ENCODE data around the gene MMP20. TPM values are rescaled to one million over a fixed set of nuclear protein-coding genes. Genes with fewer than 3 reads are reported as not detected.

Gene MMP20
- total RNA-seq, 3 donors from 2014 or later: 0.59 TPM; not detected in 2

DNA sequence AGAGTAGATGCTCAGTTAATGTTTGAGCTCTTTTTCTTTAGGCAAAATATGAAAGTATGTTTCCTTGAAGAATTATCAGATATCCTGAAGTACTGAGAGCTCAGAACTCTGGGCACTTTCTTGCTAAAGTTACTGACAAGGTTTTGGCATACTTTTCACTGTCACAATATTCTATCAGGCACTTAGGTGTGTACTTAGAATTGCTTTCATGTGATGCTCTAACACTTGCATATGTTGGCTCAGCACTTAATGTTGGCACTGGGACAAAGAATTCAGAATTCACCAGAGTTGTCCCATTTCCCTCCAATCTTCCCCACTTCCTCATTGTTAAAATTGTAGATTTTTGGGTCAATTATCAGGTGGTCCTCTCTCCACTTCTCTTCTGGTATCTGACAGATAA, 5.0 kb downstream of the MMP20 start:
- Histone ChIP-seq H3K4me1 (no peaks in the 10 kb centered on the region), H3K4me3 (no peak overlapping the region), H3K9me3 (no peaks in the 10 kb centered on the region), H3K27me3 (no peaks in the 10 kb centered on the region), H3K36me3 (no peaks in the 10 kb centered on the region), H3K27ac (no peak overlapping the region)
- no peak for DNase-seq (ENCODE audit: low spot score in 2 of 2)
- TF ChIP-seq POLR2A (IDR thresholded peaks at IDR 0.05): no peak
- TF ChIP-seq POLR2AphosphoS5 (IDR thresholded peaks at IDR 0.05): no peak
- TF ChIP-seq, protein P1, sequence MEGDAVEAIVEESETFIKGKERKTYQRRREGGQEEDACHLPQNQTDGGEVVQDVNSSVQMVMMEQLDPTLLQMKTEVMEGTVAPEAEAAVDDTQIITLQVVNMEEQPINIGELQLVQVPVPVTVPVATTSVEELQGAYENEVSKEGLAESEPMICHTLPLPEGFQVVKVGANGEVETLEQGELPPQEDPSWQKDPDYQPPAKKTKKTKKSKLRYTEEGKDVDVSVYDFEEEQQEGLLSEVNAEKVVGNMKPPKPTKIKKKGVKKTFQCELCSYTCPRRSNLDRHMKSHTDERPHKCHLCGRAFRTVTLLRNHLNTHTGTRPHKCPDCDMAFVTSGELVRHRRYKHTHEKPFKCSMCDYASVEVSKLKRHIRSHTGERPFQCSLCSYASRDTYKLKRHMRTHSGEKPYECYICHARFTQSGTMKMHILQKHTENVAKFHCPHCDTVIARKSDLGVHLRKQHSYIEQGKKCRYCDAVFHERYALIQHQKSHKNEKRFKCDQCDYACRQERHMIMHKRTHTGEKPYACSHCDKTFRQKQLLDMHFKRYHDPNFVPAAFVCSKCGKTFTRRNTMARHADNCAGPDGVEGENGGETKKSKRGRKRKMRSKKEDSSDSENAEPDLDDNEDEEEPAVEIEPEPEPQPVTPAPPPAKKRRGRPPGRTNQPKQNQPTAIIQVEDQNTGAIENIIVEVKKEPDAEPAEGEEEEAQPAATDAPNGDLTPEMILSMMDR (IDR thresholded peaks at IDR 0.05): no peak
- intact Hi-C loops (cut with DNase I; ENCODE audit: low total_unique reads): no loop called here

DNA sequence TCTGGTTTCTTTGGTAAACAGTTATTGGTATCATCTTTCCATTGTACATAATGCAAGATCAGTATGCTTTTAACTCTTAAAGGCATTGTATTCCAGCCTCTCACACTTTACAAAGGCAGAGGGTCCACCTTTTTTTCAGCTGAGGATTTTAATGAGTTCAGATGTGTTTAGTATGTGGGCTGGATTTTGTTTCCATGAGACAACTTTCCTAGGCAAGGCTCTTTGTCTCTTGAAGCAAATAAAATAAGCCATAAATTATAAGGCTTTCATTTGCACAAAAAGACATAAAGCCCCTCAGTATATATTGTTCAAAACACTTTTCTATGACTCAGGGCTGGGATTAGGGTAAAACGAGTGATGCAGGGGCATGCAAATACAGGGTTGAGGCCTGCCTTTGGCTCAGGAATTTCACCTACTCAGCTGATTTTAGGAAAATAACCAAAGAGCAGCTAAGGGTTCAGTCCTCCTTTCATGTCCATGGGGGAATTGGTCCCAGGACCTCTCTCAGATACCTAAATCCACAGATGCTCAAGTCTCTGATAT, 7.6 kb downstream of the MMP20 start:
- no peaks in the 10 kb centered on the region for H3K36me3 ChIP-seq
- H3K27ac ChIP-seq: no peak overlapping the region
- no peaks in the 10 kb centered on the region for H3K9me3 ChIP-seq
- H3K27me3 ChIP-seq: no peaks in the 10 kb centered on the region
- H3K4me1 ChIP-seq: no peaks in the 10 kb centered on the region
- no peak overlapping the region for H3K4me3 ChIP-seq
- intact Hi-C loops (cut with DNase I; ENCODE audit: low total_unique reads): no loop called here
- TF ChIP-seq POLR2A (IDR thresholded peaks at IDR 0.05) (no peak), POLR2AphosphoS5 (IDR thresholded peaks at IDR 0.05) (no peak)
- TF ChIP-seq, protein P1 (IDR thresholded peaks at IDR 0.05): no peak
- DNase-seq (ENCODE audit: low spot score in 2 of 2): no peak

DNA sequence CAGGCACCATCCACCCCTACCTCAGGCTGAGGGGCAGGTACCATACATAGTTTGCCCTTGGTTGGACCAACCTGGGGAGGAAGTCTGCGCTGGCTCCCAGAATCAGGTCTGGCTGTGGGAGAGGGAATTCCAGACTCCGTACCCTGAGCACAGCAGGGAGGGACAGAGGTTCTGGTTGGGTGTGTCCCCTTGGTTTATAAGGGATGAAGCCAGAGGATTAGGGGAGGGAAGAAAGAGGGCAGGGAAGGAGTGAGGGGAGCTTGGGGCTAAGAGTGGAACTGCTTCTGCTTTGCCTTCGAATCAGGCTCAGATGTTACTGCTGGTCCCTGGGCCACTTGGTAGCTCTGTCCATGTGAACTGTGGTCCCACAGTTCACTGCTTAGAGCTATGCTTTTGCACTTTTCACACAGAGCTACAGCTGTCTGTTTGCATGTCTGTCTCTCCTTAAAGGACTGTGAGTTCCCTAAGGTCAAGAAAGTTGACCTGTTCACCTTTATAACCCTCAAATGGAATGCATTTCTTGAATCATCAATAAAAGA, 9.2 kb downstream of the MMP20 start:
- intact Hi-C loops (cut with DNase I; ENCODE audit: low total_unique reads): no loop called here
- H3K27ac ChIP-seq: no peak overlapping the region
- H3K27me3 ChIP-seq: no peaks in the 10 kb centered on the region
- H3K4me3 ChIP-seq: no peak overlapping the region
- no peak for DNase-seq (ENCODE audit: low spot score in 2 of 2)
- no peaks in the 10 kb centered on the region for H3K9me3 ChIP-seq
- no peaks in the 10 kb centered on the region for H3K4me1 ChIP-seq
- TF ChIP-seq, protein P1 (IDR thresholded peaks at IDR 0.05): no peak
- no peaks in the 10 kb centered on the region for H3K36me3 ChIP-seq

DNA sequence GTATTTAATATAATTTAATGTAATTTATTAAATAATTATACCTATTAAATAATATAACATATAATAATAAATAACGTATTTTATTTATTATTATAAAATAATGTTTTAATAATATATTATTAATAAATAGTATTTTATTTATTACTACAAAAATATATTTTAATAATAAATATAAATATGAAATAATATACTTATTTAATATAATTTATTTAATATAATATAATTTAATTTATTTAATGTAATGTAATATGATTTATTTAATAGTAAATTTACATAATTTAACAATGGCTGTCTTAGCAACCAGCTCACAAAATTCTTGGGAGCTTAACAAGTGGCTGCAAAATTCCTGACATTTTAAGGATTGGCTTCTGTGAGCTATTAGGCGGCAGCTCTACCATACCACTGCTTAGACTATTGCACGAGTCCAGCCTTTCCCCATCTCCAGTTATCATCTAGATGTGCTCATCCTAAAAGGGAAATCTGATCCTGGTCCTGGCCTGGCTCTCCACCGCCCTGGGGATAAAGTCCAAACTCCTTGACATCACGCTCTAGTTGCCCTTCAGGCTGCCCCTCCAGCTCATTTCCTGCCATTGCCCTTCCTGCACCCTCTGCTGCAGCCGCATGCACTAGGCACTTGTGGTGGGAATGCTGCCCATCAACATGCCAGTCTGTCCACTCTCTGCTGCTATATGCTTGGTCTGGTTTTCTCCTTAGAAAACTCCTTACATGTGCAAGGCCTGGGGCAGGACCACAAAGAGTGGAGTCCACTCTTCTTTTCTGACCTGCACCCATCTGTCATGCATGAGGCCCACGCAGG, 9.8 kb downstream of the MMP20 start:
- intact Hi-C loops (cut with DNase I; ENCODE audit: low total_unique reads): no loop called here
- no peak for DNase-seq (ENCODE audit: low spot score in 2 of 2)
- TF ChIP-seq POLR2A (IDR thresholded peaks at IDR 0.05) (no peak), POLR2AphosphoS5 (IDR thresholded peaks at IDR 0.05) (no peak)
- TF ChIP-seq, protein P1 (IDR thresholded peaks at IDR 0.05): no peak
- no peaks in the 10 kb centered on the region for H3K36me3 ChIP-seq
- no peak overlapping the region for H3K27ac ChIP-seq
- no peaks in the 10 kb centered on the region for H3K9me3 ChIP-seq
- H3K27me3 ChIP-seq: no peaks in the 10 kb centered on the region
- H3K4me3 ChIP-seq: no peak overlapping the region
- no peaks in the 10 kb centered on the region for H3K4me1 ChIP-seq

DNA sequence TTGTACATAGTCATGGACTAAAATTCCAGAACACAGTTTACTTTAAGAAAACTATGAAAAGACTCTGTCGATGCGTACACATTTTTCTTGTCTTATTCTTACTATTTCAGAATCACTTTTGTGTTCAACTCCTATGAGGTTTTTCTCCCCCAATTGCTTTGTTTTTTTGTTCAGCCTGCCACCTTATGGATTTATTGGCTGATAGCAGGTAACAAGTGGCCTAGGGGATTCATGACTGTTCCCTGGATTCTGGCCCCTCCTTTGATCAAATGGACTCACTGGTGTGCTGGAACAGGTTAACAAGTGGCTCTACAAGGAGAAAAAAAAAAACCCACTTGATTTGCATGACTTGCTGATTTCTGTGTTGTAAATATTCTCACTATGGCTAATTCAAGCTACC, 10.6 kb downstream of the MMP20 start:
- no peak overlapping the region for H3K4me3 ChIP-seq
- no peaks in the 10 kb centered on the region for H3K36me3 ChIP-seq
- no peaks in the 10 kb centered on the region for H3K4me1 ChIP-seq
- H3K9me3 ChIP-seq: no peaks in the 10 kb centered on the region
- DNase-seq (ENCODE audit: low spot score in 2 of 2): no peak
- H3K27ac ChIP-seq: no peak overlapping the region
- TF ChIP-seq, protein P1 (IDR thresholded peaks at IDR 0.05): no peak
- TF ChIP-seq POLR2A (IDR thresholded peaks at IDR 0.05): no peak
- no peak for TF ChIP-seq POLR2AphosphoS5 (IDR thresholded peaks at IDR 0.05)
- intact Hi-C loops (cut with DNase I; ENCODE audit: low total_unique reads): no loop called here
- H3K27me3 ChIP-seq: no peaks in the 10 kb centered on the region
